ENCODE data around the gene TUB.

TUB gene

DNA sequence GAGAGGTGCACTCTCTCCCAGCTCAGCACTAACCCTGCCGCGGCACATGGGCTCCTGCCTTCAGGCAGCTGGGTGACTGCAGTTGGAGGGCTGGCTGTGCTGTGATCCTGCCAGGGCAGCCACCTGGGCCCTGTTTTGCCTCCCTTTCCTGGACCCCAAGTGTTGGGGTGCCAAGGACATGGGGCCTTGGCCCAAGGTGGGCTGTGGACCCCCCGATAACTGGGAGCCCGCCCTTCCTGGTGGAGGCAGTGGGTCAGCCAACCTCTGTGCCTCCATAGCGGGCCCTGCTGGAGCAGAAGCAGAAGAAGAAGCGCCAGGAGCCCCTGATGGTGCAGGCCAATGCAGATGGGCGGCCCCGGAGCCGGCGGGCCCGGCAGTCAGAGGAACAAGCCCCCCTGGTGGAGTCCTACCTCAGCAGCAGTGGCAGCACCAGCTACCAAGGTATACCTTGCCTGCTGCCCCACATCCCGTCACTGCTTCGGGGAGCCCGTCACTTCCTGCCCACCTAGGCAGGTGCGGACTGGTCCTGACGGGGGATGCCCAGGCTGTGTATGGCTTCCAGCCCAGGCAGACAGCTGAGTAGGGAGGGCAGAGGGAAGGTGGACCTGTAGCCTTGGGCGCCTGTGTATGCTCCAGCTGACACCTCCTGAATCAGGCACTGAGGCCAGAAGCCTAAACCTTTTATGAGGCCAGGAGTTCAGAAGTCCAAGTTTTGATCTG is 8.9 kb downstream of the TUB start:
- H3K4me3 ChIP-seq (ENCODE audit: low read length) = no peak overlapping the region
- H3K27me3 ChIP-seq (ENCODE audit: control insufficient read depth, insufficient read depth, low read length) = peaks cover 4% of the 10 kb centered on the region
- H3K9me3 ChIP-seq (ENCODE audit: control insufficient read depth, low read length) = no peaks in the 10 kb centered on the region
- no peaks in the 10 kb centered on the region for H3K4me1 ChIP-seq (ENCODE audit: control insufficient read depth, insufficient read depth, low read length)
- no peak overlapping the region for H3K9ac ChIP-seq (ENCODE audit: low read length)
- H3K36me3 ChIP-seq (ENCODE audit: control insufficient read depth, insufficient read depth, low read length) = no peaks in the 10 kb centered on the region

- H3K36me3 ChIP-seq (ENCODE audit: control insufficient read depth, insufficient read depth, low read length) = no peaks in the 10 kb centered on the region
- H3K27me3 ChIP-seq (ENCODE audit: control insufficient read depth, insufficient read depth, low read length) = peaks cover 2% of the 10 kb centered on the region
- no peak overlapping the region for H3K4me3 ChIP-seq (ENCODE audit: low read length)
- no peak overlapping the region for H3K9ac ChIP-seq (ENCODE audit: low read length)
- H3K4me1 ChIP-seq (ENCODE audit: control insufficient read depth, insufficient read depth, low read length) = no peaks in the 10 kb centered on the region
- H3K9me3 ChIP-seq (ENCODE audit: control insufficient read depth, low read length) = no peaks in the 10 kb centered on the region
Observed at GRCh38 chr11:8090756-8091155, 9.7 kb downstream of the TUB start.

GRCh38 chr11:8091721-8092120 is 10.7 kb downstream of the TUB start:
- H3K9ac ChIP-seq (ENCODE audit: low read length) = no peak overlapping the region
- H3K4me3 ChIP-seq (ENCODE audit: low read length) = no peak overlapping the region
- H3K4me1 ChIP-seq (ENCODE audit: control insufficient read depth, insufficient read depth, low read length) = no peaks in the 10 kb centered on the region
- H3K9me3 ChIP-seq (ENCODE audit: control insufficient read depth, low read length) = no peaks in the 10 kb centered on the region
- H3K27me3 ChIP-seq (ENCODE audit: control insufficient read depth, insufficient read depth, low read length) = no peaks in the 10 kb centered on the region
- H3K36me3 ChIP-seq (ENCODE audit: control insufficient read depth, insufficient read depth, low read length) = no peaks in the 10 kb centered on the region

DNA sequence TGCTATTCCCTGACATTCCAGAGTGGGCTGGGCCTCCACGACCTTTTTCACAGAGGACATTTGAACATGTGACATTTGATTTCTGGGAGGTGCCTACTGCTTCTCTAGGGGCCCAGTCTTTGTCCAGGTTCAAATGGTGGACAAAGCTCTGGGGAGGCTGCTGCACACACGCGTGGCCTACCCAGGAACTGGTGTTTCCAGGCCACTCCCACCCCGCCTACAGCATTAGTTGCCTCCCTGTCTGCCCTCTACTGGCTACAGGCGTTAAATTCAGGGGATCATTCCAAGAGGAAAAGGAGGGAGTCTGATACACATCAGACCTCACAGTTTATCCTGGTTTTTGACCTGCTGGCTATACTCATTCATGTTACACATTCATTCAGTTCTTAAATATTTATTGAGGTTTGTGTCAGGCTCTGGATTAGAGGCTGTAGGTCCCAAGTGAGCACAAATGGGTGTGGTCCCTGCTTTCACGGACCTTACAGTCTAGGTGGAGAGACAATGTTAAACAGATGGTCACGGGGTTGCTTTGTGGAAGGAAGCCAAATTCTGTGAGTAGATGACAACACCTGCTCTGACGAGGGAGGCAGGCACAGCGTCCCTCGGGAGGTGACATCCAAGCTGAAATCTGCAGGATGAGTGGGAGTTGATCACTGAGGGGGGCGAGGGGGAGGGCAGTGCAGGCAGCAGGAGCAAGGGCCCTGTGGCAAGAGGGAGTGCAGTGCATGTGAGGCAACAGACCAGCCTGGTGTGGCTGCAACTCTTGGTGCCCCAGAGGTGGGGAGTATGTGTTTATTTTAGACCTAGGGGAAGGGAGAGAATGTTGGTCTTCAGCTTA is 11.8 kb downstream of the TUB start:
- Histone ChIP-seq H3K36me3 (ENCODE audit: control insufficient read depth, insufficient read depth, low read length) (no peaks in the 10 kb centered on the region), H3K9ac (ENCODE audit: low read length) (no peak overlapping the region), H3K27me3 (ENCODE audit: control insufficient read depth, insufficient read depth, low read length) (no peaks in the 10 kb centered on the region), H3K9me3 (ENCODE audit: control insufficient read depth, low read length) (no peaks in the 10 kb centered on the region), H3K4me1 (ENCODE audit: control insufficient read depth, insufficient read depth, low read length) (no peaks in the 10 kb centered on the region), H3K4me3 (ENCODE audit: low read length) (no peak overlapping the region)

- Histone ChIP-seq H3K27me3 (ENCODE audit: control insufficient read depth, insufficient read depth, low read length) (no peaks in the 10 kb centered on the region), H3K9me3 (ENCODE audit: control insufficient read depth, low read length) (no peaks in the 10 kb centered on the region), H3K4me3 (ENCODE audit: low read length) (no peak overlapping the region), H3K9ac (ENCODE audit: low read length) (no peak overlapping the region), H3K4me1 (ENCODE audit: control insufficient read depth, insufficient read depth, low read length) (no peaks in the 10 kb centered on the region), H3K36me3 (ENCODE audit: control insufficient read depth, insufficient read depth, low read length) (no peaks in the 10 kb centered on the region)
Observed at GRCh38 chr11:8093931-8094575, 13.0 kb downstream of the TUB start.

- no peak overlapping the region for H3K4me3 ChIP-seq (ENCODE audit: low read length)
- H3K4me1 ChIP-seq (ENCODE audit: control insufficient read depth, insufficient read depth, low read length) = no peaks in the 10 kb centered on the region
- no peak overlapping the region for H3K9ac ChIP-seq (ENCODE audit: low read length)
- no peaks in the 10 kb centered on the region for H3K27me3 ChIP-seq (ENCODE audit: control insufficient read depth, insufficient read depth, low read length)
- no peaks in the 10 kb centered on the region for H3K9me3 ChIP-seq (ENCODE audit: control insufficient read depth, low read length)
- H3K36me3 ChIP-seq (ENCODE audit: control insufficient read depth, insufficient read depth, low read length) = no peaks in the 10 kb centered on the region
Observed at GRCh38 chr11:8094656-8095055, 13.6 kb downstream of the TUB start.

DNA sequence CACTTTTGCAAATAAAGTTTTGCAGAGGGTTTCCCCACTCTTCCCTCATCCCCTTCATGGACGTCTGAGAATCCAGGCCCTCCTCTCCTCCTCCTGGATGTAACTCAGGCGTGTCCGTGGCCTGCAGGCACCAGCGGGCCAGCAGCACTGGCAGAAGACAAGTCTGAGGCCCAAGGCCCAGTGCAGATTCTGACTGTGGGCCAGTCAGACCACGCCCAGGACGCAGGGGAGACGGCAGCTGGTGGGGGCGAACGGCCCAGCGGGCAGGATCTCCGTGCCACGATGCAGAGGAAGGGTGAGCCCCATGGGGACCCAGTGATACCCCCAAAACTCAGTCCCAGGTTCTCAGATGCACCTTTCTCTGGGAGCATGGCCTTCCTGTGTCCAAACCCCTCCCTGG is 14.4 kb downstream of the TUB start:
- Histone ChIP-seq H3K9ac (ENCODE audit: low read length) (no peak overlapping the region), H3K4me3 (ENCODE audit: low read length) (no peak overlapping the region), H3K27me3 (ENCODE audit: control insufficient read depth, insufficient read depth, low read length) (no peaks in the 10 kb centered on the region), H3K9me3 (ENCODE audit: control insufficient read depth, low read length) (no peaks in the 10 kb centered on the region), H3K4me1 (ENCODE audit: control insufficient read depth, insufficient read depth, low read length) (no peaks in the 10 kb centered on the region), H3K36me3 (ENCODE audit: control insufficient read depth, insufficient read depth, low read length) (no peaks in the 10 kb centered on the region)

DNA sequence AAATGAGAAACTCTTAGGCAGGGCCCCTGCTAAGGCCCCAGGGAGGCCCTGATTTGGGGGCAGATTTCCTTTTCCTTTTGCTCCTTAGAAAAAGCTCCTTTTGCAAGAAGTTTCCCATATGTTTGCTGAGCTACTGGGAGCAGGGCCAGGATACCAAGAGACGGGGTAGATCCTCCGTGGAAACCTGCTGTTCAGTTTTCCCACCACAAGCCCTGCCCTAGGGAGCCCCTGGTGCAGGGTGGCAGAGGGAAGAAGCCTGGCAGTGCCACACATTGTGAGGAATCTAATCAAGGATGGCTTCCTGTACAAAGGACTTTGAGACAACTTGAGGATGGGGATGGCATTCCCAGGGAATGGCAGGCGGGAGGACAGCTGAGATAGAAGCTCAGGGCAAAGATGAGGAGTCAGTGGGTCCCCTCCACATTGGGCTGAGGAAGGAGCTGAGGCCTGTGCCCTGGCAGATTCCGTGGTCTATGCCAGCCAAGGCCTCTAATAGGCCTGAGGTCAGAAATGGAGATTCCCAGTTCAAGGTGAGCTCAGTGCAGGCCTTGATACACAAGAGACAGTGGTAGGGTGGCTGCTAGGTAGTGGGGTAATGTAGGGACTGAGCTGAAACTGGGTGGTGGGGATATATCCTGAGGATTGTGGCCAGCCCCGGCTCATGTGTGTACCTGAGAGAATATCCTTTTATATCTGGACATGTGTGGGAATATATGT is 15.0 kb downstream of the TUB start:
- no peaks in the 10 kb centered on the region for H3K9me3 ChIP-seq (ENCODE audit: control insufficient read depth, low read length)
- no peaks in the 10 kb centered on the region for H3K36me3 ChIP-seq (ENCODE audit: control insufficient read depth, insufficient read depth, low read length)
- no peaks in the 10 kb centered on the region for H3K27me3 ChIP-seq (ENCODE audit: control insufficient read depth, insufficient read depth, low read length)
- H3K4me3 ChIP-seq (ENCODE audit: low read length) = no peak overlapping the region
- no peak overlapping the region for H3K9ac ChIP-seq (ENCODE audit: low read length)
- no peaks in the 10 kb centered on the region for H3K4me1 ChIP-seq (ENCODE audit: control insufficient read depth, insufficient read depth, low read length)

DNA sequence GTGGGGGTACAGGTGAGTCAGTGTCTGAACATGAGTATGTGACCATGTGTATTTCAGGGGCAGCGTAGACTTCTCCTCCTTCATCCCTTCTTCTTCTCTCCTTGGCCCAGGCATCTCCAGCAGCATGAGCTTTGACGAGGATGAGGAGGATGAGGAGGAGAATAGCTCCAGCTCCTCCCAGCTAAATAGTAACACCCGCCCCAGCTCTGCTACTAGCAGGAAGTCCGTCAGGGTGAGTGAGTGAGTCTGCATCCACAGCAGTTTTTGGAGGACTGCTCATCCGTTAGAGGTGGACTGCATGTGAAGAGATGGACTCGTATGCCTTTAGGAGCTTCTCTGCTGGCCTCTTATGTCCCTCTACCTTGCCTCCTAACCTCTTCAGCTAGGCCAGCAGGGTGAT is 15.6 kb downstream of the TUB start:
- no peak overlapping the region for H3K4me3 ChIP-seq (ENCODE audit: low read length)
- H3K36me3 ChIP-seq (ENCODE audit: control insufficient read depth, insufficient read depth, low read length) = no peaks in the 10 kb centered on the region
- no peak overlapping the region for H3K9ac ChIP-seq (ENCODE audit: low read length)
- H3K27me3 ChIP-seq (ENCODE audit: control insufficient read depth, insufficient read depth, low read length) = no peaks in the 10 kb centered on the region
- H3K9me3 ChIP-seq (ENCODE audit: control insufficient read depth, low read length) = no peaks in the 10 kb centered on the region
- no peaks in the 10 kb centered on the region for H3K4me1 ChIP-seq (ENCODE audit: control insufficient read depth, insufficient read depth, low read length)

DNA sequence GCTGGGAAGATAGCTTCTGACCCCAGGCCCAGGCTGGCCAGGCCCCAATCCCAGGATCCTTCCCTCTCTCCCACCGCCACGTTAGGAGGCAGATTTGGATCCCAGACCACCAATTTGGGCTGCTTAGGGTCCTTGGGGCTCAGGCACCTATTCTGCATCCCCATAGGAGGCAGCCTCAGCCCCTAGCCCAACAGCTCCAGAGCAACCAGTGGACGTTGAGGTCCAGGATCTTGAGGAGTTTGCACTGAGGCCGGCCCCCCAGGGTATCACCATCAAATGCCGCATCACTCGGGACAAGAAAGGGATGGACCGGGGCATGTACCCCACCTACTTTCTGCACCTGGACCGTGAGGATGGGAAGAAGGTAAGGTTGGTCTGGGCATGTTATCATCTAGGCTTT is 16.1 kb downstream of the TUB start:
- no peak overlapping the region for H3K9ac ChIP-seq (ENCODE audit: low read length)

GRCh38 chr11:8097468-8097867 is 16.5 kb downstream of the TUB start:
- Histone ChIP-seq H3K9me3 (ENCODE audit: control insufficient read depth, low read length) (no peaks in the 10 kb centered on the region), H3K27me3 (ENCODE audit: control insufficient read depth, insufficient read depth, low read length) (no peaks in the 10 kb centered on the region), H3K9ac (ENCODE audit: low read length) (no peak overlapping the region), H3K36me3 (ENCODE audit: control insufficient read depth, insufficient read depth, low read length) (no peaks in the 10 kb centered on the region), H3K4me1 (ENCODE audit: control insufficient read depth, insufficient read depth, low read length) (no peaks in the 10 kb centered on the region), H3K4me3 (ENCODE audit: low read length) (no peak overlapping the region)

More for the DNA sequence above, 16.1 kb downstream of the TUB start:
- Histone ChIP-seq H3K36me3 (ENCODE audit: control insufficient read depth, insufficient read depth, low read length) (no peaks in the 10 kb centered on the region), H3K27me3 (ENCODE audit: control insufficient read depth, insufficient read depth, low read length) (no peaks in the 10 kb centered on the region), H3K9me3 (ENCODE audit: control insufficient read depth, low read length) (no peaks in the 10 kb centered on the region), H3K4me3 (ENCODE audit: low read length) (no peak overlapping the region), H3K4me1 (ENCODE audit: control insufficient read depth, insufficient read depth, low read length) (no peaks in the 10 kb centered on the region)

DNA sequence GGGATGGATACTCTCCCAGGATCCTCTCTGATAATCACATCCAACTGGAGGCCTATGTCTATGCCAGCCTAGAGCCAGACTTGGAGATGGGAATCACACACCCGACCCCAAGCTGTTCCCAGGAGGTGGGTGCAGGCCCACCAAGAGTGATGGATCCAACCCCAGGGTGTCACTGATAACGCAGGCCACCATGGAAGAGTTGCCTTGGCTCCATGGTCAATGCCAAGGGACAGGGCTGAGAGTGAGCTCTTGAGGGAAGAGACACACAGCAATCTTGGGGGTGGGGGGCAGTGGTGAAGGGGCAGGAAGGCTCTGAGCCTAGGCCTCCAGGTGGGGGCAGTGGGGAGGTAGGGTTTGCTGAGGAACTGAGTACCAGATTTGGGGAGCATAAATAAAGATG is 16.9 kb downstream of the TUB start:
- no peaks in the 10 kb centered on the region for H3K9me3 ChIP-seq (ENCODE audit: control insufficient read depth, low read length)
- H3K27me3 ChIP-seq (ENCODE audit: control insufficient read depth, insufficient read depth, low read length) = no peaks in the 10 kb centered on the region
- no peak overlapping the region for H3K9ac ChIP-seq (ENCODE audit: low read length)
- no peaks in the 10 kb centered on the region for H3K4me1 ChIP-seq (ENCODE audit: control insufficient read depth, insufficient read depth, low read length)
- H3K36me3 ChIP-seq (ENCODE audit: control insufficient read depth, insufficient read depth, low read length) = no peaks in the 10 kb centered on the region
- no peak overlapping the region for H3K4me3 ChIP-seq (ENCODE audit: low read length)
